Esophagus squamous epithelium (tissue), 5 donors: ENCODE results near the gene SNX21. TPM values are rescaled to one million over a fixed set of nuclear protein-coding genes. Genes with fewer than 3 reads are reported as not detected.
A peak's percentile ranks its signal among the peaks of the same experiment; 100 is the strongest.

Source experiments
- DNase-seq: peaks from one replicate; lab custom pipeline; 2025; lab: John Stamatoyannopoulos, UW
- H3K27ac ChIP-seq, 4 donors: fragments of 200-600 bp; sonication (generic); one replicate each; pipeline ENCODE4 v1.5.1; 2016 to 2019; ENCODE audit warnings: mild to moderate bottlenecking in 1 of 4
- H3K27me3 ChIP-seq, 4 donors: fragments of 200-600 bp; sonication (generic); 1 replicate in 3 of 4; 2 replicates in 1 of 4; pipeline versions ENCODE4 v1.5.1 to v1.6.0; 2017 to 2021; ENCODE audit warnings: antibody characterized with exemption in 1 of 4
- H3K36me3 ChIP-seq, 3 donors: fragments of 200-600 bp; sonication (generic); one replicate each; pipeline ENCODE4 v1.5.1; 2016 to 2019
- H3K4me1 ChIP-seq, 3 donors: fragments of 200-600 bp; sonication (generic); one replicate each; pipeline ENCODE4 v1.5.1; 2017 to 2019
- H3K4me3 ChIP-seq, 4 donors: fragments of 200-600 bp; sonication (generic); 1 replicate in 3 of 4; 2 replicates in 1 of 4; pipeline ENCODE4 v1.5.1; 2016 to 2019; ENCODE audit warnings: mild to moderate bottlenecking in 2 of 4, moderate library complexity in 1 of 4
- H3K9me3 ChIP-seq, 3 donors: fragments of 200-600 bp; sonication (generic); one replicate each; pipeline ENCODE4 v1.5.1; 2016 to 2019
- CTCF ChIP-seq, 6 experiments: fragments of 450-650 bp in 4 of 6; fragments of 200-600 bp in 2 of 6; sonication (generic) in 2 of 6; IDR thresholded peaks; one replicate each; pipeline ENCODE4 v1.5.1; 2016 to 2019; ENCODE audit warnings: antibody characterized with exemption in 6 of 6, mild to moderate bottlenecking in 4 of 6, moderate library complexity in 4 of 6
- POLR2A ChIP-seq, 4 donors: fragments of 450-650 bp; IDR thresholded peaks; one replicate each; pipeline ENCODE4 v1.6.1; 2017; ENCODE audit warnings: antibody characterized with exemption in 4 of 4, mild to moderate bottlenecking in 4 of 4, moderate library complexity in 3 of 4
- WGBS, 2 donors: methylation state at CpG; one replicate each; pipeline ENCODE4 v1.1.5; 2018; 5-methylcytosine and 5-hydroxymethylcytosine counted together
- intact Hi-C: fragments of 100-400 bp; cut with DNase I; formaldehyde crosslinking; loops from one replicate; pipeline ENCODE4 v1.15.0; 2022
- total RNA-seq, 4 donors: library from RNA; depleted of rRNA; stranded (reverse); fragments of >200 nt; gene quantifications; one replicate each; pipeline ENCODE4 v1.1.0, GENCODE V29; 2016
- donor health status: DM: yes; HTN: yes; CAD: no.

The SNX21 gene
- total RNA-seq, 4 donors from 2014 or later = 21.2 to 43.2 (median 37.4) TPM

GRCh38 chr20:45832619-45833018 is 980 bp upstream of the SNX21 start:
- peaks cover 0 to 9% (median 0%) of the 10 kb centered on the region in 3 donors for H3K36me3 ChIP-seq
- H3K27ac ChIP-seq = peak overlapping the region; percentile 88 to 95 (median 91)
- intact Hi-C loops = no loop called here
- DNase-seq = no peak
- H3K4me1 ChIP-seq = peaks cover 30 to 71% (median 37%) of the 10 kb centered on the region in 3 donors
- TF ChIP-seq POLR2A (IDR thresholded peaks at IDR 0.05) (no peak), CTCF (IDR thresholded peaks at IDR 0.05) (no peak)
- H3K9me3 ChIP-seq = no peaks in the 10 kb centered on the region
- peak overlapping the region in 2 of 4 donors; percentile 71 to 85 for H3K4me3 ChIP-seq
- H3K27me3 ChIP-seq = no peaks in the 10 kb centered on the region
- WGBS, 2 donors = 82% methylated on average over 4 of the region's 4 CpGs; no CpG with 5 or more reads in 1 of the 2 donors

- peaks cover 0 to 24% (median 0%) of the 10 kb centered on the region in 3 donors for H3K36me3 ChIP-seq
- peak overlapping the region; percentile 88 to 95 (median 91) for H3K27ac ChIP-seq
- H3K27me3 ChIP-seq = no peaks in the 10 kb centered on the region
- no peak for DNase-seq
- intact Hi-C loops = no loop called here
- 17 to 41% methylated on average over 10 to 13 of the region's 71 CpGs for WGBS, 2 donors
- H3K4me3 ChIP-seq = peak overlapping the region; percentile 58 to 85 (median 78)
- H3K4me1 ChIP-seq = peaks cover 30 to 61% (median 33%) of the 10 kb centered on the region in 3 donors
- TF ChIP-seq CTCF (IDR thresholded peaks at IDR 0.05) (no peak), POLR2A (IDR thresholded peaks at IDR 0.05) (peak in 2 of 4 donors; percentile 16 to 61)
- no peaks in the 10 kb centered on the region for H3K9me3 ChIP-seq
Measured at GRCh38 chr20:45833883-45834796, 541 bp downstream of the SNX21 start.

- Histone ChIP-seq H3K4me3 (peak overlapping the region; percentile 58 to 85 (median 78)), H3K36me3 (peaks cover 0 to 31% (median 0%) of the 10 kb centered on the region in 3 donors), H3K4me1 (peaks cover 30 to 55% (median 33%) of the 10 kb centered on the region in 3 donors), H3K27me3 (no peaks in the 10 kb centered on the region), H3K27ac (peak overlapping the region; percentile 88 to 95 (median 91)), H3K9me3 (no peaks in the 10 kb centered on the region)
- 70 to 85% methylated on average over 2 to 10 of the region's 14 CpGs for WGBS, 2 donors
- intact Hi-C loops = no loop called here
- no peak for TF ChIP-seq POLR2A (IDR thresholded peaks at IDR 0.05)
- TF ChIP-seq CTCF (IDR thresholded peaks at IDR 0.05) = no peak
- no peak for DNase-seq
Measured at GRCh38 chr20:45834797-45835161, 1.2 kb downstream of the SNX21 start.

- H3K36me3 ChIP-seq = peaks cover 0 to 36% (median 3%) of the 10 kb centered on the region in 3 donors
- peak overlapping the region in 3 of 4 donors; percentile 58 to 85 (median 71) for H3K4me3 ChIP-seq
- intact Hi-C loops = no loop called here
- TF ChIP-seq POLR2A (IDR thresholded peaks at IDR 0.05) (no peak), CTCF (IDR thresholded peaks at IDR 0.05) (peak in 2 of 6 experiments; percentile 15 to 21)
- peaks cover 30 to 55% (median 33%) of the 10 kb centered on the region in 3 donors for H3K4me1 ChIP-seq
- 58 to 74% methylated on average over 3 of the region's 3 CpGs for WGBS, 2 donors
- H3K27ac ChIP-seq = peak overlapping the region; percentile 88 to 95 (median 91)
- no peaks in the 10 kb centered on the region for H3K9me3 ChIP-seq
- H3K27me3 ChIP-seq = no peaks in the 10 kb centered on the region
- no peak for DNase-seq
Measured at GRCh38 chr20:45835329-45835765, 1.7 kb downstream of the SNX21 start.

- intact Hi-C loops = no loop called here
- WGBS, 2 donors = 40 to 43% methylated on average over 2 to 3 of the region's 5 CpGs
- peaks cover 4 to 41% (median 8%) of the 10 kb centered on the region in 3 donors for H3K36me3 ChIP-seq
- H3K27me3 ChIP-seq = no peaks in the 10 kb centered on the region
- H3K4me3 ChIP-seq = peak overlapping the region in 3 of 4 donors; percentile 58 to 85 (median 71)
- no peak for TF ChIP-seq CTCF (IDR thresholded peaks at IDR 0.05)
- no peak for TF ChIP-seq POLR2A (IDR thresholded peaks at IDR 0.05)
- H3K27ac ChIP-seq = peak overlapping the region; percentile 88 to 95 (median 91)
- no peaks in the 10 kb centered on the region for H3K9me3 ChIP-seq
- DNase-seq = no peak
- peaks cover 30 to 58% (median 33%) of the 10 kb centered on the region in 3 donors for H3K4me1 ChIP-seq
Measured at GRCh38 chr20:45835825-45836224, 2.2 kb downstream of the SNX21 start.
